ENCODE results near the gene MCRIP2.
A peak's percentile ranks its signal among the peaks of the same experiment; 100 is the strongest.

DNA sequence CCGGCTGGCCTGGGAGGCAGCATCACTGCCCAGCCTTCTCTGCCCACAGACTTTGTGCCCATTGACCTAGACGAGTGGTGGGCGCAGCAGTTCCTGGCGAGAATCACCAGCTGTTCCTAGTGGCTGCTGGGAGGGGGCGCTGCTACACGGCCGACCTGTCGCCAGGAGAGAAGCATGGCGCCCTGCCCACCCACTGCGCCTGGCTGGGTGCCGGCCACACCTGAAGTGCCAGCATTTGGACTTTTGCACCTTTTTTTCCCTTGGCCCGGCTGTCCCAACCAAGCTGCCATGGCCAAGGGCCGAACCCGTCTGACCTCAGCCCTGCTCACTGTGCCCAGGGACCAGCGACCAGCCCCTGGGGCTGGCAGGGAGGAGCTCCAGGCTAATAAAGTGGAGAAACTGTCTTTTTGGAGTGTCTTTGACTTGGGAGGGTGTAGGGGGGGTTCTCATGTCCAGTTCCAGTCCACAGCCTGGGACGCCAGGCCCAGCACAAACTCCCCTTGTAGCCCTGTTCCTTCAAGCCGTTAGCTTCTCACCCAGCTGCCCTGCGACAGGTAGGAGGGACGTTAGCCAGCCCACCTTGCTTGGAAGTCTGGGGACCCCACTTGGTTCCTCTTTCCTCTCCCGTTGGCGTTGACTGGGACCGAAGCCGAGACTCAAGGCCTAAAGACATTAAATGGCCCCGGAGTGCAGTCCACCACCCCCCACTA, 6.6 kb downstream of the MCRIP2 start:
- TF ChIP-seq, protein P1, sequence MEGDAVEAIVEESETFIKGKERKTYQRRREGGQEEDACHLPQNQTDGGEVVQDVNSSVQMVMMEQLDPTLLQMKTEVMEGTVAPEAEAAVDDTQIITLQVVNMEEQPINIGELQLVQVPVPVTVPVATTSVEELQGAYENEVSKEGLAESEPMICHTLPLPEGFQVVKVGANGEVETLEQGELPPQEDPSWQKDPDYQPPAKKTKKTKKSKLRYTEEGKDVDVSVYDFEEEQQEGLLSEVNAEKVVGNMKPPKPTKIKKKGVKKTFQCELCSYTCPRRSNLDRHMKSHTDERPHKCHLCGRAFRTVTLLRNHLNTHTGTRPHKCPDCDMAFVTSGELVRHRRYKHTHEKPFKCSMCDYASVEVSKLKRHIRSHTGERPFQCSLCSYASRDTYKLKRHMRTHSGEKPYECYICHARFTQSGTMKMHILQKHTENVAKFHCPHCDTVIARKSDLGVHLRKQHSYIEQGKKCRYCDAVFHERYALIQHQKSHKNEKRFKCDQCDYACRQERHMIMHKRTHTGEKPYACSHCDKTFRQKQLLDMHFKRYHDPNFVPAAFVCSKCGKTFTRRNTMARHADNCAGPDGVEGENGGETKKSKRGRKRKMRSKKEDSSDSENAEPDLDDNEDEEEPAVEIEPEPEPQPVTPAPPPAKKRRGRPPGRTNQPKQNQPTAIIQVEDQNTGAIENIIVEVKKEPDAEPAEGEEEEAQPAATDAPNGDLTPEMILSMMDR (conservative IDR thresholded peaks at IDR 0.05; ENCODE audit: low read length): peak; percentile 56
- no peak for TF ChIP-seq EZH2phosphoT487 (IDR thresholded peaks at IDR 0.05; ENCODE audit: borderline replicate concordance)

Data from Loucy (cell line).